ENCODE data around the gene OTOGL.

- TF ChIP-seq CTCF (IDR thresholded peaks at IDR 0.05), result no peak
- no peak for TF ChIP-seq POLR2A (IDR thresholded peaks at IDR 0.05)
Observed at GRCh38 chr12:80359703-80360102, 260.4 kb downstream of the OTOGL start.
